A549 (cell line): ENCODE data around the gene ACTN1. TPM values are rescaled to one million over a fixed set of nuclear protein-coding genes. Genes with fewer than 3 reads are reported as not detected.

ENCODE experiments used
- ATAC-seq, 2 experiments: fragments of 200-7000 bp in 1 of 2; fragments of >200 bp in 1 of 2; cut with Nextera tagmentation in 1 of 2; cut with Tn5 transposase in 1 of 2; 3 replicates each; pipeline versions ENCODE4 v1.8.0 to v1.9.1; 2018 to 2020; ENCODE audit warnings: mild to moderate bottlenecking in 1 of 2, moderate library complexity in 1 of 2
- CTCF ChIA-PET: fragments of 300-600 bp; sonication (Branson Sonifier 250); formaldehyde crosslinking; extraction: SDS; loops from one replicate; lab custom pipeline; 2021; ENCODE audit warnings: antibody characterized with exemption, inconsistent platforms; lab: Yijun Ruan, JAX
- POLR2A ChIA-PET: fragments of 350-600 bp; formaldehyde crosslinking; extraction: SDS; loops from one replicate; lab custom pipeline; 2021; ENCODE audit warnings: antibody characterized with exemption, inconsistent platforms; lab: Yijun Ruan, JAX
- DNase-seq, 2 experiments: peaks; one replicate each; pipeline versions ENCODE4 v3.0.0 to v3.0.0-alpha.2; 2011 to 2016; ENCODE audit warnings: low read depth in 1 of 2, low spot score in 1 of 2
- FAIRE-seq: peaks from 2 replicates; lab custom pipeline; 2011; peaks lifted over from hg19 to GRCh38; lab: Jason Lieb, UNC
- H3K27ac ChIP-seq, 2 experiments: fragments of >200 bp; sonication (Bioruptor Twin); formaldehyde crosslinking; 3 replicates each; pipeline ENCODE4 v1.5.1; 2016 to 2017
- H3K4me1 ChIP-seq: fragments of >200 bp; sonication (Bioruptor Twin); formaldehyde crosslinking; 3 replicates; pipeline ENCODE4 v1.6.1; 2016
- H3K4me2 ChIP-seq: fragments of >200 bp; sonication (Bioruptor Twin); formaldehyde crosslinking; 3 replicates; pipeline ENCODE4 v1.6.1; 2016
- H3K4me3 ChIP-seq: fragments of >200 bp; sonication (Bioruptor Twin); formaldehyde crosslinking; 3 replicates; pipeline ENCODE4 v1.5.1; 2016
- H3K9me3 ChIP-seq: fragments of >200 bp; sonication (Bioruptor Twin); formaldehyde crosslinking; 3 replicates; pipeline ENCODE4 v1.6.1; 2016
- CEBPB ChIP-seq, 2 experiments: fragments of >200 bp in 1 of 2; sonication (Bioruptor Twin) in 1 of 2; formaldehyde crosslinking in 1 of 2; IDR thresholded peaks; 2 replicates each; pipeline ENCODE4 v1.6.1; 2012 to 2016
- EP300 ChIP-seq, 2 experiments: fragments of >200 bp; sonication (Bioruptor Twin); formaldehyde crosslinking; IDR thresholded peaks; 2 replicates in 1 of 2; 3 replicates in 1 of 2; pipeline ENCODE4 v1.6.1; 2016 to 2017
- FOSL2 ChIP-seq, 2 experiments: fragments of 450-650 bp in 1 of 2; fragments of >200 bp in 1 of 2; sonication (Bioruptor Twin) in 1 of 2; formaldehyde crosslinking; IDR thresholded peaks; 2 replicates each; pipeline versions ENCODE4 v1.5.0 to v1.6.1; 2016 to 2020; ENCODE audit warnings: mild to moderate bottlenecking in 1 of 2, moderate library complexity in 1 of 2
- GATA3 ChIP-seq: IDR thresholded peaks from 2 replicates; pipeline ENCODE4 v1.6.1; 2012; ENCODE audit warnings: borderline replicate concordance
- HDAC2 ChIP-seq: fragments of 200-600 bp; sonication (generic); IDR thresholded peaks from 2 replicates; pipeline ENCODE4 v1.6.1; 2016
- HEYL ChIP-seq: fragments of 250-450 bp; sonication (Bioruptor Pico); IDR thresholded peaks from 2 replicates; pipeline ENCODE4 v1.8.0; 2021; ENCODE audit warnings: mild to moderate bottlenecking, moderate library complexity
- HOXB5 ChIP-seq: fragments of 250-450 bp; sonication (Bioruptor Pico); IDR thresholded peaks from 2 replicates; pipeline ENCODE4 v1.5.0; 2020; ENCODE audit warnings: mild to moderate bottlenecking, moderate library complexity
- JUN ChIP-seq, 2 experiments: fragments of >200 bp; sonication (Bioruptor Twin); formaldehyde crosslinking; IDR thresholded peaks; 2 replicates in 1 of 2; 3 replicates in 1 of 2; pipeline ENCODE4 v1.6.1; 2016 to 2017
- KDM1A ChIP-seq: fragments of 200-600 bp; sonication (generic); IDR thresholded peaks from 2 replicates; pipeline ENCODE4 v1.6.1; 2016; ENCODE audit warnings: low read depth, mild to moderate bottlenecking
- KDM5A ChIP-seq: fragments of 200-600 bp; sonication (generic); IDR thresholded peaks from 2 replicates; pipeline ENCODE4 v1.6.1; 2016; ENCODE audit warnings: antibody characterized with exemption, mild to moderate bottlenecking
- MAFK ChIP-seq: fragments of 450-650 bp; IDR thresholded peaks from 2 replicates; pipeline ENCODE4 v1.6.1; 2014; ENCODE audit not compliant: partially characterized antibody
- NPAS2 ChIP-seq: fragments of 250-450 bp; sonication (Bioruptor Pico); IDR thresholded peaks from 2 replicates; pipeline ENCODE4 v1.8.0; 2022; ENCODE audit warnings: mild to moderate bottlenecking, moderate library complexity, borderline replicate concordance
- RAD21 ChIP-seq, 2 experiments: fragments of >200 bp in 1 of 2; sonication (Bioruptor Twin) in 1 of 2; formaldehyde crosslinking in 1 of 2; IDR thresholded peaks in 1 of 2; conservative IDR thresholded peaks in 1 of 2; 2 replicates in 1 of 2; 3 replicates in 1 of 2; pipeline ENCODE4 v1.6.1; 2012 to 2018; ENCODE audit warnings: inconsistent platforms in 1 of 2
- REST ChIP-seq: fragments of 200-600 bp; sonication (generic); IDR thresholded peaks from 2 replicates; pipeline ENCODE4 v1.6.1; 2016; ENCODE audit warnings: antibody characterized with exemption, mild to moderate bottlenecking, moderate library complexity
- RFX5 ChIP-seq: fragments of 450-650 bp; IDR thresholded peaks from 2 replicates; pipeline ENCODE4 v1.7.1; 2014; ENCODE audit warnings: antibody characterized with exemption, mild to moderate bottlenecking, moderate library complexity
- SMC3 ChIP-seq: fragments of >200 bp; sonication (Bioruptor Twin); formaldehyde crosslinking; IDR thresholded peaks from 3 replicates; pipeline ENCODE4 v1.6.1; 2018; ENCODE audit warnings: inconsistent platforms
- SREBF2 ChIP-seq: fragments of 450-650 bp; IDR thresholded peaks from 2 replicates; pipeline ENCODE4 v1.6.1; 2014; ENCODE audit warnings: mild to moderate bottlenecking, moderate library complexity
- TFCP2L1 ChIP-seq: fragments of 250-450 bp; sonication (Bioruptor Pico); IDR thresholded peaks from 2 replicates; pipeline ENCODE4 v1.5.0; 2021; ENCODE audit warnings: mild to moderate bottlenecking
- TP53 ChIP-seq: fragments of 250-450 bp; sonication (Bioruptor Pico); IDR thresholded peaks from 2 replicates; pipeline ENCODE4 v1.5.0; 2021; ENCODE audit warnings: mild to moderate bottlenecking, moderate library complexity
- WGBS: methylation state at CpG from one replicate; pipeline ENCODE4 v1.1.6; 2017; ENCODE audit errors: missing lambda C conversion rate; 5-methylcytosine and 5-hydroxymethylcytosine counted together
- polyA plus RNA-seq, 4 experiments: library from polyadenylated mRNA; depleted of rRNA in 3 of 4; stranded (reverse); fragments of >200 nt; fragmentation: RNase III in 1 of 4; extraction: RNeasy Plus Mini Kit Qiagen cat#74134 plus additional on column Dnase treatment in 1 of 4; gene quantifications; 2 replicates in 3 of 4; 3 replicates in 1 of 4; pipeline ENCODE4 v1.2.3, GENCODE V29; 2011 to 2017
- TF ChIP-seq, protein P1 (sequence below): fragments of 250-450 bp; sonication (Bioruptor Pico); IDR thresholded peaks from 2 replicates; pipeline ENCODE4 v1.5.0; 2020; ENCODE audit warnings: low read depth, mild to moderate bottlenecking, moderate library complexity
- TF ChIP-seq, protein P2 (sequence below): fragments of 450-650 bp; IDR thresholded peaks from 2 replicates; pipeline ENCODE4 v1.6.1; 2014; ENCODE audit warnings: antibody characterized with exemption
- TF ChIP-seq, protein P3 (sequence below): IDR thresholded peaks from 2 replicates; pipeline ENCODE4 v1.6.1; 2012
- TF ChIP-seq, protein P4 (sequence below): fragments of >200 bp; sonication (Bioruptor Twin); formaldehyde crosslinking; IDR thresholded peaks from 2 replicates; pipeline ENCODE4 v1.6.1; 2016
- TF ChIP-seq, protein P5 (sequence below): IDR thresholded peaks from 2 replicates; pipeline ENCODE4 v1.6.1; 2012
- TF ChIP-seq, protein P6 (sequence below): fragments of 150-350 bp; IDR thresholded peaks from 2 replicates; pipeline ENCODE4 v1.6.1; 2014; ENCODE audit warnings: low read depth, mild to moderate bottlenecking, low read length

The ACTN1 gene
- polyA plus RNA-seq, 2 of the 4 experiments (the other 2 are of a cell fraction), result 208 to 245 TPM

DNA sequence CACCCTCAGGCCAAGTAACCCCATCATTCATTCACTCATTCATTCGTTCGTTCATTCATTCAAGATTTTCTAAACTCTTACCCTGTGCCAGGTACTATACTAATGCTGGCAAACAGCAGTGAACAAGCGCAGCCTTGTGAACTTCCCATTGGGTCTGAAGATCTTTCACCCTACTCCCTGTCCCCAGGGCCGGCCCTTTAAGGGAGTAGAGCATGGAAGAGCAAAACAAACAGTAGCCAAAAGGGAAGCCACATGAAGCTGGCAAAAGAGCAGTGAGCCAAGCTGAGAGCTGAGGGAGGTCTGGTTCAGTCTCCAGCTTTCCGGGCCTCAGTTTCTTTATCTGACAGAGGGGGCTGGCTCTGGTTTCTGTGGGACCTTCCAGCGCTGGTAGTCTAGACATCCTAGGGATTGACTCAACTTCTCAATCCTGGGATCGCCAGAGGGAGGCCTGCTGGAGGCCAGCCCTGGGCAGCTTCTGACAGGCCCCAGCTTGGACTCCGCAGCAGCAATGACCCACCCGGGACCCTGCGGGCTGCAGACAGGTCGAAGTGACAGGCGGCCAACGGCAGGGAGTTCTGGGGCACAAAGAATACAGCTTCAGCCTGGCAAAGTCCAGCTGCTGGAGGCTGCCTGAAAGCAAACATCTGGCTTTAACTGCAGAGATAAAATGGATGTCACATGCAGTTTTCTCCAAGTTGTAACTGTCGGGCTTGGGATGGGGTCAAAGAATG, 27.1 kb downstream of the ACTN1 start:
- ATAC-seq (no peak; a peak in 1 of 6 replicates), DNase-seq (no peak), FAIRE-seq (no peak)
- WGBS, result 60% methylated on average over 10 of the region's 14 CpGs
- H3K4me2 ChIP-seq, result peak overlapping the region; percentile 98
- no peaks in the 10 kb centered on the region for H3K9me3 ChIP-seq
- TF ChIP-seq RFX5 (no peak), REST (no peak), HDAC2 (no peak), HOXB5 (CRISPR knock-in tag) (no peak), TFCP2L1 (no peak), KDM5A (no peak)
- TF ChIP-seq, protein P1, sequence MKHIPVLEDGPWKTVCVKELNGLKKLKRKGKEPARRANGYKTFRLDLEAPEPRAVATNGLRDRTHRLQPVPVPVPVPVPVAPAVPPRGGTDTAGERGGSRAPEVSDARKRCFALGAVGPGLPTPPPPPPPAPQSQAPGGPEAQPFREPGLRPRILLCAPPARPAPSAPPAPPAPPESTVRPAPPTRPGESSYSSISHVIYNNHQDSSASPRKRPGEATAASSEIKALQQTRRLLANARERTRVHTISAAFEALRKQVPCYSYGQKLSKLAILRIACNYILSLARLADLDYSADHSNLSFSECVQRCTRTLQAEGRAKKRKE, result no peak
- TF ChIP-seq, protein P2, sequence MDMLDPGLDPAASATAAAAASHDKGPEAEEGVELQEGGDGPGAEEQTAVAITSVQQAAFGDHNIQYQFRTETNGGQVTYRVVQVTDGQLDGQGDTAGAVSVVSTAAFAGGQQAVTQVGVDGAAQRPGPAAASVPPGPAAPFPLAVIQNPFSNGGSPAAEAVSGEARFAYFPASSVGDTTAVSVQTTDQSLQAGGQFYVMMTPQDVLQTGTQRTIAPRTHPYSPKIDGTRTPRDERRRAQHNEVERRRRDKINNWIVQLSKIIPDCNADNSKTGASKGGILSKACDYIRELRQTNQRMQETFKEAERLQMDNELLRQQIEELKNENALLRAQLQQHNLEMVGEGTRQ, result no peak
- TF ChIP-seq, protein P3, sequence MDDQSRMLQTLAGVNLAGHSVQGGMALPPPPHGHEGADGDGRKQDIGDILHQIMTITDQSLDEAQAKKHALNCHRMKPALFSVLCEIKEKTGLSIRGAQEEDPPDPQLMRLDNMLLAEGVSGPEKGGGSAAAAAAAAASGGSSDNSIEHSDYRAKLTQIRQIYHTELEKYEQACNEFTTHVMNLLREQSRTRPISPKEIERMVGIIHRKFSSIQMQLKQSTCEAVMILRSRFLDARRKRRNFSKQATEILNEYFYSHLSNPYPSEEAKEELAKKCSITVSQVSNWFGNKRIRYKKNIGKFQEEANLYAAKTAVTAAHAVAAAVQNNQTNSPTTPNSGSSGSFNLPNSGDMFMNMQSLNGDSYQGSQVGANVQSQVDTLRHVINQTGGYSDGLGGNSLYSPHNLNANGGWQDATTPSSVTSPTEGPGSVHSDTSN, result no peak
- TF ChIP-seq, protein P4, sequence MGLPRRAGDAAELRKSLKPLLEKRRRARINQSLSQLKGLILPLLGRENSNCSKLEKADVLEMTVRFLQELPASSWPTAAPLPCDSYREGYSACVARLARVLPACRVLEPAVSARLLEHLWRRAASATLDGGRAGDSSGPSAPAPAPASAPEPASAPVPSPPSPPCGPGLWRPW, result no peak
- TF ChIP-seq, protein P5, sequence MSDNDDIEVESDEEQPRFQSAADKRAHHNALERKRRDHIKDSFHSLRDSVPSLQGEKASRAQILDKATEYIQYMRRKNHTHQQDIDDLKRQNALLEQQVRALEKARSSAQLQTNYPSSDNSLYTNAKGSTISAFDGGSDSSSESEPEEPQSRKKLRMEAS, result no peak; the same call in 1 of the 2 replicates
- CTCF ChIA-PET, result interaction anchor here (0.6 to 19.3 kb wide), 12 partner anchors 9 to 155 kb away, joined by 3 to 480 read pairs (median 4); no protein-coding TSS in a partner anchor
- POLR2A ChIA-PET, result interaction anchor here (1.1 to 2.4 kb wide), 6 partner anchors 10 to 90 kb away, joined by 3 to 15 read pairs (median 4); no protein-coding TSS in a partner anchor
- peaks cover 100% of the 10 kb centered on the region for H3K4me1 ChIP-seq
- H3K27ac ChIP-seq, result peak overlapping the region; percentile 98 to 99
- peak overlapping the region; percentile 18; the same call in 1 of the 3 replicates for H3K4me3 ChIP-seq

DNA sequence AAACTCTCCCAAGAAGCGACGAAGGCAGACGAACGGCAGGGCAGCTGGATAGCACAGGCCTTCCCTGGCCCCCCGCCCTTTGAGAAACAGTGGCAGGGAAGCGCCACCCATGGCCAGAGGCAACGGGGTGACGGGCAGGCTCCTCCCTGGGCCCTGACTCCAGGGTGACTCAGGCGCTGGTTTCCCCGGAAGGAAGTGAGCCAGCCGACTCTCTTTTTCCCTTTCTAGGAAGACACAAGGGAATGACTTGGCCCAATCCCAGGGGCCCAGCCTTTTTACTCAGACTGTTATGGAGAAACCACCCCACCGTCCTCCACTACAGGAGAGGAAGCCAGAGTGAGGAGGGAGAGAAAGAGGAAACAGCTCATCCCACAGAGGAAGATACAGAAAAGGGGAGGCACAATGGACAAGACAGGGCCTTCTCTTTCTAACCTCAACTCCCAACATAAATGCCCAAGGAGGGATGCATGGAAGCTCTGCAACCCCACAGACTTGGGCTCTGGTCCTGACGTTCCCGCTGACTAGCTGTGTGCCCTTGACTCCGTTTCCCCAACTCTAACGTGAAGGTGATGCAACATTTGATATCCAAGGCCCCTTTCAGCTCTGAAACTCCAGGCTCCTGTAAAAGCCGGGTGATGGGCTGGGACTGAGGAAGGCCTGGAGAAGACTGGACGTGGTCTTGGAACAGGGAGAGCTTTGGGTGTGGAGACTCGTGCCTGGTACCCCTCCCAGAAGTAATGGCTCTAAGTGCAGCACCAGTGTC, 27.9 kb downstream of the ACTN1 start:
- peak overlapping the region; percentile 98 for H3K4me2 ChIP-seq
- ChIA-PET CTCF (interaction anchor here (0.8 to 19.3 kb wide), 11 partner anchors 9 to 156 kb away, joined by 3 to 480 read pairs (median 4); no protein-coding TSS in a partner anchor), POLR2A (interaction anchor here (1.1 to 2.4 kb wide), 5 partner anchors 11 to 90 kb away, joined by 3 to 15 read pairs (median 4); no protein-coding TSS in a partner anchor)
- peak overlapping the region; percentile 98 to 99 for H3K27ac ChIP-seq
- no peaks in the 10 kb centered on the region for H3K9me3 ChIP-seq
- ATAC-seq, result peak; percentile 86 to 91
- peaks cover 100% of the 10 kb centered on the region for H3K4me1 ChIP-seq
- WGBS, result 16% methylated on average over 19 of the region's 19 CpGs
- DNase-seq, result peak; percentile 80 to 95
- TF ChIP-seq FOSL2 (IDR thresholded peaks at IDR 0.05) (peak; percentile 52; the same call in 1 of the 2 replicates), FOSL2 (CRISPR knock-in tag; IDR thresholded peaks at IDR 0.05) (peak; percentile 94), RFX5 (no peak), KDM1A (no peak), TP53 (0 out of 2 replicates have a peak, but pooled peaks have one; percentile 31), GATA3 (peak; percentile 59; the same call in 1 of the 2 replicates), RAD21 (conservative IDR thresholded peaks at IDR 0.05 in 1 of 2, IDR thresholded peaks at IDR 0.05 in 1 of 2) (peak in 1 of 2 experiments; percentile 42; a peak in 2 of 5 replicates), SMC3 (peak; percentile 40; the same call in 2 of the 3 replicates), MAFK (peak; percentile 48), NPAS2 (CRISPR knock-in tag) (no peak), EP300 (IDR thresholded peaks at IDR 0.05) (peak in 1 of 2 experiments; percentile 63; a peak in 3 of 5 replicates), JUN (IDR thresholded peaks at IDR 0.05) (peak; percentile 68 to 82; a peak in 4 of 5 replicates), CEBPB (IDR thresholded peaks at IDR 0.05) (peak in 1 of 2 experiments; percentile 33; a peak in 2 of 4 replicates), HEYL (no peak), SREBF2 (no peak)
- TF ChIP-seq, protein P5, result peak; percentile 76
- TF ChIP-seq, protein P6, sequence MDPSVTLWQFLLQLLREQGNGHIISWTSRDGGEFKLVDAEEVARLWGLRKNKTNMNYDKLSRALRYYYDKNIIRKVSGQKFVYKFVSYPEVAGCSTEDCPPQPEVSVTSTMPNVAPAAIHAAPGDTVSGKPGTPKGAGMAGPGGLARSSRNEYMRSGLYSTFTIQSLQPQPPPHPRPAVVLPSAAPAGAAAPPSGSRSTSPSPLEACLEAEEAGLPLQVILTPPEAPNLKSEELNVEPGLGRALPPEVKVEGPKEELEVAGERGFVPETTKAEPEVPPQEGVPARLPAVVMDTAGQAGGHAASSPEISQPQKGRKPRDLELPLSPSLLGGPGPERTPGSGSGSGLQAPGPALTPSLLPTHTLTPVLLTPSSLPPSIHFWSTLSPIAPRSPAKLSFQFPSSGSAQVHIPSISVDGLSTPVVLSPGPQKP, result no peak
- H3K4me3 ChIP-seq, result peak overlapping the region; percentile 18; the same call in 1 of the 3 replicates
- no peak for FAIRE-seq
